NK-92 (cell line): ENCODE data around the gene ZNF787.
"Not testable (repeated sequence)": the region's sequence is repeated elsewhere in the genome, so short reads cannot be mapped to it uniquely, and the experiment has no call there.

Experiments used
- DNase-seq: peaks from one replicate; lab custom pipeline; 2025; ENCODE audit not compliant: unreplicated experiment; lab: John Stamatoyannopoulos, UW

The ZNF787 gene

DNA sequence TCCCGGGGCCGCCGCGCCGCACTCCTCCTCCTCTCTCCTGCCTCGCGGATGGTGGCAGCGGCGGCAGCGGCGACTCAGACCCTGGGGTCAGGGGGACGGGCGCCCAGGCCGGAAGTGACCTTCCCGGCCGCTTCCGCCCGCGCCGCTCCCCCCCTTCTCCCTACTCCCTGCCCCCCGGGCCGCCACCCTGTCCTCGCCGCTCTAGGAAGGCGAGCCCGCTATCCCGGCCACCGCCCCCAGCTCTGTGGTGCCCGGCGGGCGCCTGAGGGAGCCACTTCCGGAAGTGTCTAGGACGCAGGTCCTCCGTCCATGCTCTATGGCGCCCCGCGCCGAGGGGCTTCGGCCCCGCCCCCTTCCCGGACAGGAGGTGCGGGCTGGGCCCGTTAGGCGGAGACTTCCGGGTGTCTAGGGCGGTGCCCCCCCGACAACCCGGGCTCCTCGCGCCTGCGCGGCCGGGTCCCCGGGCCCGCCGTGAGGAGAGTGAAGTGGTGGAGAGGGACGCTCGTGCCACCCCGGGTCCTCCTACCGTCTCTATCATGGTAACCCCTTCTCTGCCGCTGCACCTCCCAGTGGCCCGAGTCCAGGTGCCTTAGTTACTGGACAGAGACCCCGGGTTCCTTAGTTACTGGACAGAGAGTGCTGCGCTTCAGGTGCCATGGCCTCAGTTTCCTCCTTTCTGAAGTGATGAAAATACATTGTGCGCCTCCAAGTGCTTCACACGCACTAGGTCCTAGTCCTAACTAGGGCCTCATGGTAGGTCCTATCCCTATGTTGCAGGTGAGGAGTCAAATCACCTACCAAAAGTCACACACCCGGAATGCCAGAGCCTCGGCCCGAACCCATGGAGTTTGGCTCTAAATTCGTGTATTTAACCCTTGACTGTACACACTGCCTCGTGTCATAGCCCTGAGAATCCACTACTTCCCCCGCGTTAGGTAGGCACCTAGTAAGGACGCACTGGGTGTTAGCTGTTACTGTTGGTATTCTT lies at the start of gene ZNF787:
Gene ZNF787 (minus strand): TSS at position 116 of the 988 bp plus-strand sequence. CDS start 18,078 bp downstream, outside the sequence.
- DNase-seq = peak; percentile 35

DNA sequence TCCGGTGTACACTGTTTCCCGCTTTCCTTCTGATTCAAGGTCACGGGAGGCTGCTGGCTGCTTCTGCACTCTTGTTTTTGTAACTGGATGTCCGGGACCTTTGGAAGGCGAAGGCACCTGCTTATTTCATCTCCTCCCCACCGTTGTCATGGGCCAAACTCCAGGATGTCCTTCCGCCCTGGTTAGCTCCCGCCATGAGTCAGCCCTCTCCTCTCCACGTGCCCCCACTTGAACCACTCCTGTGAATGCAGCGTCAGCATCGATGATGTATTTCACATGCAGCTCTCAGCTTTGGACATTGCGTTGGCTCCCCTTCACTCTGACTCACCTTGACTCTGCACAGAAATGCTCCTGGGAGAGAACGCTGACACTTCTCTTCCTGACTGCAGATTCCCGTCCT lies 49.2 kb upstream of the ZNF787 start:
- no peak for DNase-seq

DNA sequence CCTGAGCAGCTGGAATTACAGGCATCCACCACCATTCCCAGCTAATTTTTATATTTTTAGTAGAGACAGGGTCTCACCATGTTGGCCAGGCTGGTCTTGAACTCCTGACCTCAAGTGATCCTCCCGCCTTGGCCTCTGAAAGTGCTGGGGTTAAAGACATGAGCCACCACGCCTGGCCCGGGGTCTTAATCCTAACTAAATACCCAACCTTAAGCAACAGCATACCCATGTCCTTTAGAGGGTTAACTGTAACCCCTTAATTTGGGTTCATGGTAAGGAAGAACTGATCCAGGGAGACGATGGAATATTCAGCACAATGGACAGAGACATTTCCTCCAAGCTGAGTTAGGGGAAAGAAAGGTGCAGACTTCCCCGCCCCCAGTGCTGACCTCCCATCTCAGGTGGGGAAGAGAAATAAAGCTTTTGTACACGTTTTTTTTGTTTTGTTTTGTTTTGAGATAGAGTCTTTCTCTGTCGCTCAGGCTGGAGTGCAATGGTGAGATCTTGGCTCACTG lies 46.0 kb upstream of the ZNF787 start:
- DNase-seq = no peak

DNA sequence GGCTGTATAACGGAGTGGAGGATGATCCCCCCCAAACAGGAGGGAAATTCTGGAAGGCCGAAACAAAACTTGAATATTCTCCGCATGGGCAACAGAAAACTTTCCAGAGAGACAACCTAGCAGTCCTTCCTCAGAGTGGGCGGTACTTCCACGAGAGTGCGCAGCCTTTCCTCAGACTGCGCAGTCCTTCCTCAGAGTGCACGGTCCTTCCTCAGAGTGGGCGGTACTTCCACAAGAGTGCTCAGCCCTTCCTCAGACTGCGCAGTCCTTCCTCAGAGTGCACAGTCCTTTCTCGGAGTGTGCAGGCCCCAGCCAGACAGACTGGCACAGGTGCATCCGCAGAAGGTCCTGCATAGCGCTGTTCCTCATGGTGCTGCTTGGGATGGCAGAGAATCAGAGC lies 42.0 kb upstream of the ZNF787 start:
- no peak for DNase-seq

DNA sequence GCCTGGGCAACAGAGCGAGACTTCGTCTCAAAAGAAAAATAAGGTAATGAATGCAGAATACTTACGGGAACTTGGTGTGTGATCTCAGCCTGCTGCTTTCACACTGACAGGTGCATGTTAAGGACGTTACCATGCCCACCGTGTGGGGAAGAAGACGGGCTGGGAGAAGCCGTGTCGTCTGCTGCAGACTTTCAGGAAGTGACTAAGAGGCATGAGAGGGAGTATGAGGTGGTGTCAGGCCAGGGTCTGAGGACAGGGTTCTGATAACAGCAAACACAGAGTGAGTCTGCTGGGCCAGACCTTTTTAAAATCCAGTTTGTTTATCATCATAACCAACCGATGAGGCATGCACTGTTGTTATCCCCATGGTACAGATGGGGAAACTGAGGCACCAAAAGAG lies 41.2 kb upstream of the ZNF787 start:
- no peak for DNase-seq

DNA sequence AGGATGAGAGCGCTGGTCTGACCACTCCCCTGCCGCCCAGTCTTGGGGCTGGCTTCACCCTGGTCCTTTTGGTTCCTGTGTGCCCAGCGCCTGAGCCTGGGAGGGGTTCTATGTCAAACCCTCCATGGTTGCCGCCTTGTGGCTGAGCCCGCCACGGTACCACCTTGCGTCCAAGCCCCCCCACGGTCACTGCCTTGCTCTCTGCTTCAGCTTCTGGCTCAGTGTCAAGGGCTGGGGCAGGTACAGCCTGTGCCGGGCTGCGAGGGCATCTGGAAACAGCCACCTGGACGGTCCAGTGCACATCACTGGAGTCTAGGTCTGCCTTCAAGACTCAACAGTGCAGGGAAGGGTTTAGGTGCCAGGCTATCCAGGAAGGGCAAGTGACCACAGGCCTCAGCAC lies 40.4 kb upstream of the ZNF787 start:
- no peak for DNase-seq

DNA sequence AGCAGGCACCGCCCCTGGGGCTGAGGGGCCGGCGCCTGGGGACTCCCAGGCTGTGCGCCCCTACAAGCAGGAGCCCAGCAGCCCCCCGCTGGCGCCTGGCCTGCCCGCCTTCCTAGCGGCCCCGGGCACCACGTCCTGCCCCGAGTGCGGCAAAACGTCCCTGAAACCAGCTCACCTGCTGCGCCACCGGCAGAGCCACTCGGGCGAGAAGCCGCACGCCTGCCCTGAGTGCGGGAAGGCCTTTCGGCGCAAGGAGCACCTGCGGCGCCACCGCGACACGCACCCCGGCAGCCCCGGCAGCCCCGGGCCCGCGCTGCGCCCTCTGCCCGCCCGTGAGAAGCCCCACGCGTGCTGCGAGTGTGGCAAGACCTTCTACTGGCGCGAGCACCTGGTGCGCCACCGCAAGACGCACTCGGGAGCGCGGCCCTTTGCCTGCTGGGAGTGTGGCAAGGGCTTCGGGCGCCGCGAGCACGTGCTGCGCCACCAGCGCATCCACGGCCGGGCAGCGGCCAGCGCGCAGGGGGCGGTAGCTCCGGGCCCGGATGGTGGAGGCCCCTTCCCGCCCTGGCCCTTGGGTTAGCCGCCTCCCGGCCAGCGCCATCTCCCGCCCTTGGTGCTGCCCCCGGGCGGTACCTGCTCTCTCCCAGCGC lies 38.7 kb upstream of the ZNF787 start:
- no peak for DNase-seq

DNA sequence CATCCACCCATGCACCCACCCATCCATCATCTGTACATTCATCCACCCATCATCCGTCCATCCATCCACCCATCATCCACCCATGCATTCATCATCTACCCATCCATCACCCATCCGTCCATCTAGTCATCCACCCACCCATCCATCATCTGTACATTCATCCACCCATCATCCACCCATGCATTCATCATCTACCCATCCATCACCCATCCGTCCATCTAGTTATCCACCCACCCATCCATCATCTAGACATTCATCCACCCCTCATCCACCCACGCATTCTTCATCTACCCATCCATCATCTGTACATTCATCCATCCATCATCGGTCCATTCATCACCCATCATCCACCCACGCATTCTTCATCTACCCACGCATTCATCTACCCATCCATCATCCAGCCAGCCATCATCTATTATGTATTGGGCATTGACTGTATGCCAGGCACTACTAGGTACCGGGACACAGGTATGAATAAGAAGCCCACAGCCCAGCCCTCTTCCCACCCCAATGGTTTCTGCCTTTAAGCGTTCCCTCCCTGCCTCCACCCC lies 38.0 kb upstream of the ZNF787 start:
- no peak for DNase-seq

DNA sequence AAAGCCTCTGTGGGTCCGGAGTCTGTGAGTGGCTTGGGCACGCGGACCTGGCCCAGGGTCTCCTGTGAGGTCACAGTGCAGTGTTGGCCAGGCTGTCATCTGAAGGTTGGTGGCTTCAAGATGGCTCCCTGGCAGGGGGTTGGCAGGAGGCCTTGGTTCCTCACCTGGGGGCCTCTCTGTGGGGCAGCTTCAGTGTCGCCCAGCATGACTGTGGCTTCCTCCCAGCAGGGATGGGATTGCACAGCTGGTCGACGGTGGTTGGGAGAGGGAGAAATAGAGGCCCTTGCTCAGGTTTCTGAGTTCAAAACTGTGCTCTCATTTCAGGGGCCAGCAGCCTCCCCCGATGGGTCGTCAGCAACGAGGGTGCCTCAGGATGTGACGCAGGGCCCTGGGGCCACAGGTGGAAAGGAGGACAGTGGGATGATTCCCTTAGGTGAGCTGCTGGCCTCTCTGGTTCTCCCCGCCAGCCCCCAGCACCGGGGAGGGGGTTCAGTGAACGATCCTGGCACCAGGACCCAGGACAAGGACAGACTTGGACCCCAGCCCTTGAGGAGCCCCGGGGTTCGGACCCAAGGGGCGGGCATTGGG lies 37.2 kb upstream of the ZNF787 start:
- DNase-seq = no peak

DNA sequence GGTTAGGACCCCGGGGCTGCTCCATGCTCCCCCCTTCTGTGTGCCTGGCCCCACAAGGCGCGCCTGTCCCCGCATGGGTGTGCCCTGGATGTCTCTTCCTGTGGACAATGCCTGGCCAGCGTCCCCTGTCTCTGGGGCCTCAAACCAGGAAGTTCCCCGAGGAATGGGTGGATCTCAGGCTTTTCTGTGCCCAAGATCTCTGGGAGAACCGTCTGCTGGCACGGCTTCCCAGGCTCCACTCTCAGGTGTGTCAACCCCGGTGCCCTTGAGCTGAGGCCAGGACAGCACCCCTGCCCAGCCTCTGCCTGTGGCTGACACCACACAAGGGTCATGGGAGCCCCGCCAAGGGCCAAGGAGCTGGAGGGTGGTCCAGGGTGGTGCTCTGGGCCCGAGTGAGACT lies 35.7 kb upstream of the ZNF787 start:
- no peak for DNase-seq

DNA sequence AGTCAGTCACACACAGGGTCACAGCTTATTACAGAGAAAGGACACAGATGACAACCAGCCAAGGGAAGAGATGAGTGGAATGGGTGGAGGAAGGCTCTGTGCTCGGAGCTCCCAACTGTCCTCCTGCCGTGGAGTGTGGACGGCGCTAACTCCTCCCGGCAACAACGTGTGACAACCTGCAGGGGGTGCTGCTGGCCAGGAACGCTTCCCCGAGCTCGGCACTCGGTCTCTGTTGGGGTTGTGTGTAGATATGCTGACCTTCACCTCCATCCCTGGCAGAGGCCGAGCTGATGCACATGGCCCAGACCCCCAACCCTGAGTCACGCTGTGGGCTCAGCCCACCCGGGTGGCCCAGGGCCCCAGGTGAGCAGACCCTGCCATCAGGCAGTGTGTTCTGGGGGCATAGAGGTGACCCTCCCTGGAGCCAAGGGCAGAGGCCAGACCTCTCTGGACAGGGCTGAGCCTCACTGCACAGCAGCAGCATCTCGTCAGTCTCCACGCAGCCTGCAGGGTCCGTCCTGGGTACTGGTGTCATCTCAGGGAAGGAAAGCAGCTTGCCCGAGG lies 34.1 kb upstream of the ZNF787 start:
- no peak for DNase-seq

DNA sequence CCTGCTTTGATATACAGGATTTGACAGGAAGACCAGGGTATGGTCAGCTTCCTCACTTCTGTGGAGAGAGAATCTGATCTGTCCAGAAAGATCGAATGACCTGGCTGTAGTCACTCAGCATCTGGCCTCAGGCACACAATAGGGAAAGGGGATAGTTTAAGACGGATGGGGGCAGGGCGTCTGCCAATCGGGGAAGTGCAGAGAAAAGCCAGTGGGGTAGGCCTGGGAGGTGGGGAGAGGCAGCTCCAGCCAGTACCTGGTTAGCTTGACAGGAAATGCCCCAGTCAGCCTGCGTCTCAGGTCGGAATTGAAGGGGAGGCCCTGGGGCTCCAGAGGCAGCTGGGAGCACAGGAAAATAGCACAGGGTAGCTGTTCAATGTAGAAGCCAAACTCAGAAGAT lies 32.4 kb upstream of the ZNF787 start:
- DNase-seq = no peak

DNA sequence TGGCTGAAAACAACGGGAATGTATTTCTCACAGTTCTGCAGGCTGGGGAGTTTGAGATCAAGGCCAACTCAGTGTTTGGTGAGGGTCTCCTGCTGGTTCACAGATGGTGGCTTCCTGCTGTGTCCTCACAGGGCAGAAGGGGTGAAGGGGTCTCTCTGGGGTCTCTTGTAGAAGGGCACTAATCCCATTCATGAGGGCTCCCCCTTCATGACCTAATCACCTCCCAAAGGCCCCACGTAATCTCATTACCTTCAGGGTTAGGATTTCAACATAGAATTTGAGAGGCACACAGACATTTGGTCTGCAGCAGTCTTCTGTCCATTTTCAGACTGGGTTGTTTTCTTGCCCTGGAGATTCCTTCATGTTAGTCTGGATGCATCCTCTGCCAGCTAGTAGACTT lies 31.5 kb upstream of the ZNF787 start:
- DNase-seq = no peak

DNA sequence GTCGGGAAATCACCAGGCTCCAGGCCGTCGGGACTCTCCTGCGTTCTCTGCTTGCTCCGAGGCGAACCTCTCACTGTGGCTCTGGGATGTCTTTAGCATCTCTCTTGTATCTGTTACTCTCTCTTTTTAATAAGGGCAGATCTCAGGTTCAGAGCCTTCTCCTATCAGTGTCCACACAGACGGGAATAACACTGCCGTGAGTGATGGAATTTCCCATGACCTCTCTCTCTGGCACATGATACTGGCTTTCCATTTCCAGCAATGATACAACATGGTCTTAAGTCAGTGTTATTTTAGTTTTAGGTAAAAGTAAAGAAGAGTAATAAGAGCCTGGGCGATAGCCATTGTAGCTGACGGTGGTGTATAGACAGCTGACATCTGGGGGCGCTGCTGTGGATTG lies 29.3 kb upstream of the ZNF787 start:
- DNase-seq = no peak

DNA sequence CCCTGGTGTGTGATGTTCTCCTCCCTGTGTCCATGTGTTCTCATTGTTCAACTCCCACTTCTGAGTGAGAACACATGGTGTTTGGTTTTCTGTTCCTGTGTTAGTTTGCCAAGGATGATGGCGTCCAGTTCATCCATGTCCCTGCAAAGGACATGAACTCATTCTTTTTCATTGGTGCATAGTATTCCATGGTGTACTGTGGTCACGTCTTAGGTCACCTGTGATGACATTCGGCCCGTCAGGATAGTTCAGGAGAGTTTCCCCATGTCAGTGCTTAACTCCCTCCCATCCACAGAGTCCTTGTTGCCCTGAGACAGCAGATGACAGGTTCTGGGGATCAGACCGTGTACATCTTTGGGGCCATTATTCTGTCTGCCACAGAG lies 28.6 kb upstream of the ZNF787 start:
- no peak for DNase-seq

DNA sequence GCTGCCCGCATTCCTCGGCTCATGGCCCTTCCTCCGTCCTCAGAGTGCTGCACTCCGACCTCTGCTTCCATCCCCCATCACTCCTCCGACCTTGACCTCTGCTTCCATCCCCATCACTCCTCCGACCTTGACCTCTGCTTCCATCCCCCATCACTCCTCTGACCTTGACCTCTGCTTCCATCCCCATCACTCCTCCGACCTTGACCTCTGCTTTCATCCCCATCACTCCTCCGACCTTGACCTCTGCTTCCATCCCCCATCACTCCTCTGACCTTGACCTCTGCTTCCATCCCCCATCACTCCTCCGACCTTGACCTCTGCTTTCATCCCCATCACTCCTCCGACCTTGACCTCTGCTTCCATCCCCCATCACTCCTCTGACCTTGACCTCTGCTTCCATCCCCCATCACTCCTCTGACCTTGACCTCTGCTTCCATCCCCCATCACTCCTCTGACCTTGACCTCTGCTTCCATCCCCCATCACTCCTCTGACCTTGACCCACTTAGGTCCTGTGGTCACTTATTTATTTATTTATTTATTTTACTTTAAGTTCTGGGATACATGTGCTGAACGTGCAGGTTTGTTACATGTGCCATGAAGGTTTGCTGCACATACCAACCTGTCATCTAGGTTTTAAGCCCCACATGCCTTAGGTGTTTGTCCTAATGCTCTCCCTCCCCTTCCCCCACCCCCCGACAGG lies 28.0 kb upstream of the ZNF787 start:
- not testable (repeated sequence) for DNase-seq

DNA sequence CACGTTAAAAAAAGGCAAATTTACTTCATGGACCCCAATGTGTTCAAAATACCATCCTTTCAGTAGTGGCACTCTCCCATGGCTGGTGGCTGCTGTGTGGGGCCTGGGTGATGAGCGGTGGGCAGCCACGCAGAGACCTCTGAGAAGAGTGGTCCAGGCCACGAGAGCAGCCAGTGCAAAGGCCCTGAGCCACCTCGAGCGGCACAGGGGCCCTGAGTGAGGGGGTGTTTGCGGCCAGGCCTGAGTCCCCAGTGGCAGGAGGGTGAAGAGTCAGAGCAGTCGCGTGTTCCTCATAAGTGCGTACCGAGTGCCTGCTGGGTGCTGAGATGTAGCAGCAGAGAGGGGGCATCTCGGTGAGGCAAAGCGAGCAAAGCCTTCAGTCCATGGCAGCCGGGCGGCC lies 27.0 kb upstream of the ZNF787 start:
- no peak for DNase-seq

DNA sequence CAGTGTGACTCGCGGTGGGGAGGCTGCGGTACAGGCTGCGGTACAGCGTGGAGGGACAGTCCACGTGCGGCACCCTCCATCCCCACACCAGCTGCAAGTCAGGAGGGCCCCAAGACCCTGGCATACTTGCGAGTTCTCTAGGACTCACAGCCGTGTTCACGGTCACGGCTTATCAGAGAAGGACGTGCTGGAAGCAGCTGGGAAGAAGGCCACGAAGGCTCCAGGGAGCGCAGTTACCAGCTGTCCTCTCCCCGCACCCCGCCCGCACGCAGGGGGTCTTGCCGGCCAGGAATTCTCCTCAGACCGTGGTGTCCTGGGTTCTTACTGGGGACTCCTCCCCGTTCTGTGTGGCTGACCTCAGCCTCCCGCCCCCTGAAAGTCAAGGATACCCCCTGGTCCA lies 26.2 kb upstream of the ZNF787 start:
- no peak for DNase-seq

DNA sequence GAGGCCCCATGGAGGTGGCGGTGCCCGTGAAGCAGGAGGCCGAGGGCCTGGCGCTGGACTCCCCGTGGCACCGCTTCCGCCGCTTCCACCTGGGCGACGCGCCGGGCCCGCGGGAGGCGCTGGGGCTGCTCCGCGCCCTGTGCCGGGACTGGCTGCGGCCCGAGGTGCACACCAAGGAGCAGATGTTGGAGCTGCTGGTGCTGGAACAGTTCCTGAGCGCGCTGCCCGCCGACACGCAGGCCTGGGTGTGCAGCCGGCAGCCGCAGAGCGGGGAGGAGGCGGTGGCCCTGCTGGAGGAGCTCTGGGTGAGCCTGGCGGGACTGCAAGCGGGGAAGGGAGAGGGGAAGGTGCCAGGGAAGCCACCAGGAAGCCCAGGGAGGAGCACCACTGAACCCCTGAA lies 25.8 kb upstream of the ZNF787 start:
- DNase-seq = no peak

DNA sequence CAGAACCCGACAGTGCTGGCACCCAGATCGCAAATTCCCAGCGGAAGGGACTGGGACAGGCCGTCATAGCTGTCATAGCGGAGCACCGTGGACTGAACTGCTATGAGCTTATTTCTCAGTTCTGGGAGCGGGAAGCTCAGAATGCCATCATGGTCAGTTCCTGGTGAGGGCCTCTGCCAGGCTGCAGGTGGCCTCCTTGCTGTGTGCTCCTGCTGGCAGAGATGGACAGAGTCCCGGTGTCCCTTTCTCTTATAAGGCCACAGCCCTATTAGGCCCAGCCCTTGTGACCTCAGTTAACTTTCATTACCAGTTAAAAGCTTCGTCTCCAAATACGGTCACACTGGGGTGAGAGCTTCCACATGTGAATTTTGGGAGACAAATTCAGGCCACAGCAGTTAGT lies 24.6 kb upstream of the ZNF787 start:
- DNase-seq = no peak

DNA sequence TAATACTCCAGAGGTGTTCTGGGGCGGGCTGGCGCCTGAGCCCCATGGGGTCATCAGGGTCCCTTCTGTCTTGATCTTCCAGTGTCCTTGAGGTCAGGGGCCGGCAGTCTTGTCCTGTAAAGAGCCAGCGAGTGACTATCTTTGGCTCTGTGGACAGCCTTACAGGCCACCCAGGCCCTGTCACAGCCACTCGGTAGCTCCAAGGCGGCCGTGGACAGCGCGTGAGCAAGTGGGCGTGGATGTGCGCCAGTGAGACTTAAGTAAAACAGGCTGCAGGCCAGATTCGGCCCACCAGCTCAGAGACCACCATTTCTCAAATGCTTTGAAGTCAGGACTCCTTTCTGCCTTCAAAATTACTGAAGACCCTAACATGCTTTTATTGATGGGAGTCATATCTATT lies 23.7 kb upstream of the ZNF787 start:
- DNase-seq = no peak
